WTC11 (cell line): Measurements from ENCODE around the gene MAGEA8. TPM values are rescaled to one million over a fixed set of nuclear protein-coding genes. Genes with fewer than 3 reads are reported as not detected.

ENCODE experiments used
- ATAC-seq: fragments of 200-7000 bp; cut with Tn5 transposase; 2 replicates; pipeline ENCODE4 v1.10.0; 2021; ENCODE audit warnings: mild to moderate bottlenecking, moderate library complexity
- CTCF ChIA-PET: fragments of 300-600 bp; sonication (Branson Sonifier 250); formaldehyde crosslinking; loops from one replicate; lab custom pipeline; 2021; ENCODE audit warnings: antibody characterized with exemption; lab: Charles Lee
- POLR2A ChIA-PET: fragments of 350-600 bp; sonication (Branson Sonifier 250); formaldehyde crosslinking; loops from one replicate; lab custom pipeline; 2021; ENCODE audit warnings: antibody characterized with exemption; lab: Charles Lee
- DNase-seq: peaks from one replicate; pipeline ENCODE4 v3.0.0; 2021; ENCODE audit warnings: low spot score
- H3K27ac Mint-ChIP-seq: 2 replicates; pipeline ENCODE4 v1.8.0; 2021; ENCODE audit warnings: mixed read lengths
- H3K27me3 Mint-ChIP-seq: 2 replicates; pipeline ENCODE4 v1.8.0; 2021; ENCODE audit warnings: low read depth, mild to moderate bottlenecking, moderate library complexity, mixed read lengths
- H3K36me3 Mint-ChIP-seq: 2 replicates; pipeline ENCODE4 v1.8.0; 2021; ENCODE audit warnings: mixed read lengths
- H3K4me1 Mint-ChIP-seq: 2 replicates; pipeline ENCODE4 v1.8.0; 2022; ENCODE audit warnings: mixed read lengths
- H3K4me3 Mint-ChIP-seq: 2 replicates; pipeline ENCODE4 v1.8.0; 2021; ENCODE audit warnings: mild to moderate bottlenecking, moderate library complexity, mixed read lengths
- H3K9me3 Mint-ChIP-seq: 2 replicates; pipeline ENCODE4 v1.8.0; 2021; ENCODE audit warnings: mixed read lengths
- ETV6 ChIP-seq: sonication (generic); formaldehyde crosslinking; IDR thresholded peaks from 2 replicates; pipeline ENCODE4 v1.8.1; 2022; ENCODE audit warnings: mild to moderate bottlenecking, missing genetic modification reagents
- FOXJ3 ChIP-seq: sonication (generic); formaldehyde crosslinking; IDR thresholded peaks from 2 replicates; pipeline ENCODE4 v1.9.0; 2021; ENCODE audit warnings: missing genetic modification reagents, mild to moderate bottlenecking, borderline replicate concordance
- HMGA2 ChIP-seq: fragments of 250-450 bp; sonication (Bioruptor Pico); IDR thresholded peaks from 2 replicates; pipeline ENCODE4 v1.4.0; 2021; ENCODE audit warnings: mild to moderate bottlenecking, moderate library complexity
- IRF2 ChIP-seq: sonication (generic); formaldehyde crosslinking; IDR thresholded peaks from 2 replicates; pipeline ENCODE4 v1.8.0; 2022; ENCODE audit warnings: low read depth, missing genetic modification reagents, borderline replicate concordance
- MYBL2 ChIP-seq: sonication (generic); formaldehyde crosslinking; IDR thresholded peaks from 2 replicates; pipeline ENCODE4 v1.8.1; 2023; ENCODE audit warnings: mild to moderate bottlenecking, moderate library complexity, missing genetic modification reagents
- NFE2L1 ChIP-seq: sonication (generic); formaldehyde crosslinking; IDR thresholded peaks from 2 replicates; pipeline ENCODE4 v1.8.1; 2023; ENCODE audit warnings: missing genetic modification reagents
- NFYB ChIP-seq: sonication (generic); formaldehyde crosslinking; conservative IDR thresholded peaks from 2 replicates; pipeline ENCODE4 v1.8.0; 2022; ENCODE audit warnings: low read depth, missing genetic modification reagents
- NR1H2 ChIP-seq: sonication (generic); formaldehyde crosslinking; IDR thresholded peaks from 2 replicates; pipeline ENCODE4 v1.9.0; 2021; ENCODE audit warnings: mild to moderate bottlenecking, moderate library complexity, missing genetic modification reagents
- PRRX2 ChIP-seq: fragments of 250-450 bp; sonication (Bioruptor Pico); IDR thresholded peaks from 2 replicates; pipeline ENCODE4 v1.8.0; 2021; ENCODE audit warnings: mild to moderate bottlenecking
- RORB ChIP-seq: fragments of 250-450 bp; sonication (Bioruptor Pico); IDR thresholded peaks from 2 replicates; pipeline ENCODE4 v1.9.0; 2021; ENCODE audit warnings: mild to moderate bottlenecking
- ZBTB21 ChIP-seq: sonication (generic); formaldehyde crosslinking; IDR thresholded peaks from 2 replicates; pipeline ENCODE4 v1.8.1; 2023; ENCODE audit warnings: mild to moderate bottlenecking, missing genetic modification reagents, borderline replicate concordance
- ZNF138 ChIP-seq: sonication (generic); formaldehyde crosslinking; conservative IDR thresholded peaks from 2 replicates; pipeline ENCODE4 v1.8.1; 2022; ENCODE audit warnings: mild to moderate bottlenecking, moderate library complexity, missing genetic modification reagents
- ZNF317 ChIP-seq: sonication (generic); formaldehyde crosslinking; IDR thresholded peaks from 2 replicates; pipeline ENCODE4 v1.8.1; 2023; ENCODE audit warnings: low read depth, mild to moderate bottlenecking, moderate library complexity, missing genetic modification reagents, borderline replicate concordance
- ZNF423 ChIP-seq: fragments of 250-450 bp; sonication (Bioruptor Pico); IDR thresholded peaks from 2 replicates; pipeline ENCODE4 v2.1.2; 2022; ENCODE audit warnings: mild to moderate bottlenecking, moderate library complexity
- ZNF671 ChIP-seq: fragments of 250-450 bp; sonication (Bioruptor Pico); IDR thresholded peaks from 2 replicates; pipeline ENCODE4 v1.8.0; 2021; ENCODE audit warnings: mild to moderate bottlenecking
- total RNA-seq: library from RNA; stranded (reverse); gene quantifications from 3 replicates; pipeline ENCODE4 v1.2.3, GENCODE V29; 2021
- TF ChIP-seq, protein P1 (sequence below): fragments of 250-450 bp; sonication (Bioruptor Pico); IDR thresholded peaks from 2 replicates; pipeline ENCODE4 v1.8.0; 2021; ENCODE audit warnings: mild to moderate bottlenecking
- TF ChIP-seq, protein P2 (sequence below): sonication (generic); formaldehyde crosslinking; IDR thresholded peaks from 2 replicates; pipeline ENCODE4 v1.8.1; 2023; ENCODE audit warnings: mild to moderate bottlenecking, missing genetic modification reagents, moderate library complexity
- TF ChIP-seq, protein P3 (sequence below): fragments of 250-450 bp; sonication (Bioruptor Pico); IDR thresholded peaks from 2 replicates; pipeline ENCODE4 v2.1.2; 2022; ENCODE audit warnings: mild to moderate bottlenecking, moderate library complexity
- TF ChIP-seq, protein P4 (sequence below): fragments of 200-600 bp; IDR thresholded peaks from 2 replicates; pipeline ENCODE4 v1.8.0; 2022; ENCODE audit warnings: antibody characterized with exemption
- TF ChIP-seq, protein P5 (sequence below): sonication (generic); formaldehyde crosslinking; IDR thresholded peaks from 2 replicates; pipeline ENCODE4 v1.8.1; 2023; ENCODE audit warnings: mild to moderate bottlenecking, missing genetic modification reagents
- TF ChIP-seq, protein P6 (sequence below): sonication (generic); formaldehyde crosslinking; IDR thresholded peaks from 2 replicates; pipeline ENCODE4 v1.8.1; 2023; ENCODE audit warnings: mild to moderate bottlenecking, missing genetic modification reagents
- TF ChIP-seq, protein P7 (sequence below): sonication (generic); formaldehyde crosslinking; IDR thresholded peaks from 2 replicates; pipeline ENCODE4 v1.8.1; 2022; ENCODE audit warnings: low read depth, missing genetic modification reagents, borderline replicate concordance

The MAGEA8 gene
- total RNA-seq, 1 experiment from 2014 or later, result not detected

DNA sequence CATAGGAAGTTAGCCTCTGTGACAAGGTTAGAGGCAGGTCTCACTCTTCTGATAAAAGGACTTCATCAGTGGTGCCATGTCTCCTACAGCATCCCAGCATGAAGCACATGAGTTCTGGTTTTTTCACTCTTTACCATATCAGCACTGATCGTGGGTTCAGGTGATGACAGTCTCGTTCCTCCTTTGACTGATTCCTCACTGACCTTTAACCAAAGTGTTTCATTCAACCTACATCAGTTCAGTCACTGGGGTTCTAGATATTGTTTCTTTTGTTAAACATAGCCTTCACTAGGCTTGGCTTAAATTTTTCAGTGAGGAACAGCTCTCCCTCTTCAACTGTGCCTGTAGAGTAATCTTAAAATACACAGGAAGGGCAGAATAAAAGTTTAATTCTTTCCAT lies 9.6 kb upstream of the MAGEA8 start (continued):
- TF ChIP-seq, protein P1, sequence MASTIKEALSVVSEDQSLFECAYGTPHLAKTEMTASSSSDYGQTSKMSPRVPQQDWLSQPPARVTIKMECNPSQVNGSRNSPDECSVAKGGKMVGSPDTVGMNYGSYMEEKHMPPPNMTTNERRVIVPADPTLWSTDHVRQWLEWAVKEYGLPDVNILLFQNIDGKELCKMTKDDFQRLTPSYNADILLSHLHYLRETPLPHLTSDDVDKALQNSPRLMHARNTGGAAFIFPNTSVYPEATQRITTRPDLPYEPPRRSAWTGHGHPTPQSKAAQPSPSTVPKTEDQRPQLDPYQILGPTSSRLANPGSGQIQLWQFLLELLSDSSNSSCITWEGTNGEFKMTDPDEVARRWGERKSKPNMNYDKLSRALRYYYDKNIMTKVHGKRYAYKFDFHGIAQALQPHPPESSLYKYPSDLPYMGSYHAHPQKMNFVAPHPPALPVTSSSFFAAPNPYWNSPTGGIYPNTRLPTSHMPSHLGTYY (CRISPR knock-in tag), result no peak
- TF ChIP-seq MYBL2 (CRISPR knock-in tag), result no peak
- no peak for TF ChIP-seq NR1H2 (CRISPR knock-in tag)

DNA sequence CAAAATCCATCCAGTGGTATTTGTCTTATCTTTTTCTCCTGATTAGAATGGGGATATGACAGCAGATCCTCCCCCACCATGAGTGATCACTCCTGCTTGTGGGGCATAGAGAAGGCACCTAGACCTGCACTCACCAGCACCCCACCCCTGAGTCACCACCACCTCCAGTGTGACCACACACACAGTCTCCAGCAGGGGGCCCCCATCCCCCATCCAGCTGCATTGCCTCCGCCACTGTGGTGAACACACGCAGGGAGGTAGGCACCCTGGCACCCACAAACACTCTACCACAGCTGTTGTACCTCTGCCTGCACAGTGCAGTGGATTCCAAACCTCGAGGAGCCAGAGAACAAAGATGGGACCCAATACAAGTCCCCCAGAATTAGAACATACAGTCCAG lies 9.0 kb upstream of the MAGEA8 start:
- POLR2A ChIA-PET, result no interaction called here
- ATAC-seq (peak; percentile 88), DNase-seq (peak; percentile 62)
- peaks cover 2% of the 10 kb centered on the region; the same call in 1 of the 2 replicates for H3K27me3 Mint-ChIP-seq
- TF ChIP-seq, protein P2, sequence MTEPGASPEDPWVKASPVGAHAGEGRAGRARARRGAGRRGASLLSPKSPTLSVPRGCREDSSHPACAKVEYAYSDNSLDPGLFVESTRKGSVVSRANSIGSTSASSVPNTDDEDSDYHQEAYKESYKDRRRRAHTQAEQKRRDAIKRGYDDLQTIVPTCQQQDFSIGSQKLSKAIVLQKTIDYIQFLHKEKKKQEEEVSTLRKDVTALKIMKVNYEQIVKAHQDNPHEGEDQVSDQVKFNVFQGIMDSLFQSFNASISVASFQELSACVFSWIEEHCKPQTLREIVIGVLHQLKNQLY (CRISPR knock-in tag), result no peak
- TF ChIP-seq, protein P3, sequence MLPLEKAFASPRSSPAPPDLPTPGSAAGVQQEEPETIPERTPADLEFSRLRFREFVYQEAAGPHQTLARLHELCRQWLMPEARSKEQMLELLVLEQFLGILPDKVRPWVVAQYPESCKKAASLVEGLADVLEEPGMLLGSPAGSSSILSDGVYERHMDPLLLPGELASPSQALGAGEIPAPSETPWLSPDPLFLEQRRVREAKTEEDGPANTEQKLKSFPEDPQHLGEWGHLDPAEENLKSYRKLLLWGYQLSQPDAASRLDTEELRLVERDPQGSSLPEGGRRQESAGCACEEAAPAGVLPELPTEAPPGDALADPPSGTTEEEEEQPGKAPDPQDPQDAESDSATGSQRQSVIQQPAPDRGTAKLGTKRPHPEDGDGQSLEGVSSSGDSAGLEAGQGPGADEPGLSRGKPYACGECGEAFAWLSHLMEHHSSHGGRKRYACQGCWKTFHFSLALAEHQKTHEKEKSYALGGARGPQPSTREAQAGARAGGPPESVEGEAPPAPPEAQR (CRISPR knock-in tag), result no peak
- TF ChIP-seq IRF2 (no peak), PRRX2 (no peak), ZNF423 (CRISPR knock-in tag) (0 out of 2 replicates have a peak, but pooled peaks have one; percentile 30), ZNF138 (CRISPR knock-in tag) (no peak), ETV6 (no peak)
- TF ChIP-seq, protein P4, sequence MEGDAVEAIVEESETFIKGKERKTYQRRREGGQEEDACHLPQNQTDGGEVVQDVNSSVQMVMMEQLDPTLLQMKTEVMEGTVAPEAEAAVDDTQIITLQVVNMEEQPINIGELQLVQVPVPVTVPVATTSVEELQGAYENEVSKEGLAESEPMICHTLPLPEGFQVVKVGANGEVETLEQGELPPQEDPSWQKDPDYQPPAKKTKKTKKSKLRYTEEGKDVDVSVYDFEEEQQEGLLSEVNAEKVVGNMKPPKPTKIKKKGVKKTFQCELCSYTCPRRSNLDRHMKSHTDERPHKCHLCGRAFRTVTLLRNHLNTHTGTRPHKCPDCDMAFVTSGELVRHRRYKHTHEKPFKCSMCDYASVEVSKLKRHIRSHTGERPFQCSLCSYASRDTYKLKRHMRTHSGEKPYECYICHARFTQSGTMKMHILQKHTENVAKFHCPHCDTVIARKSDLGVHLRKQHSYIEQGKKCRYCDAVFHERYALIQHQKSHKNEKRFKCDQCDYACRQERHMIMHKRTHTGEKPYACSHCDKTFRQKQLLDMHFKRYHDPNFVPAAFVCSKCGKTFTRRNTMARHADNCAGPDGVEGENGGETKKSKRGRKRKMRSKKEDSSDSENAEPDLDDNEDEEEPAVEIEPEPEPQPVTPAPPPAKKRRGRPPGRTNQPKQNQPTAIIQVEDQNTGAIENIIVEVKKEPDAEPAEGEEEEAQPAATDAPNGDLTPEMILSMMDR, result peak; percentile 56
- TF ChIP-seq, protein P5, sequence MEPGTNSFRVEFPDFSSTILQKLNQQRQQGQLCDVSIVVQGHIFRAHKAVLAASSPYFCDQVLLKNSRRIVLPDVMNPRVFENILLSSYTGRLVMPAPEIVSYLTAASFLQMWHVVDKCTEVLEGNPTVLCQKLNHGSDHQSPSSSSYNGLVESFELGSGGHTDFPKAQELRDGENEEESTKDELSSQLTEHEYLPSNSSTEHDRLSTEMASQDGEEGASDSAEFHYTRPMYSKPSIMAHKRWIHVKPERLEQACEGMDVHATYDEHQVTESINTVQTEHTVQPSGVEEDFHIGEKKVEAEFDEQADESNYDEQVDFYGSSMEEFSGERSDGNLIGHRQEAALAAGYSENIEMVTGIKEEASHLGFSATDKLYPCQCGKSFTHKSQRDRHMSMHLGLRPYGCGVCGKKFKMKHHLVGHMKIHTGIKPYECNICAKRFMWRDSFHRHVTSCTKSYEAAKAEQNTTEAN, result no peak
- TF ChIP-seq, protein P6, sequence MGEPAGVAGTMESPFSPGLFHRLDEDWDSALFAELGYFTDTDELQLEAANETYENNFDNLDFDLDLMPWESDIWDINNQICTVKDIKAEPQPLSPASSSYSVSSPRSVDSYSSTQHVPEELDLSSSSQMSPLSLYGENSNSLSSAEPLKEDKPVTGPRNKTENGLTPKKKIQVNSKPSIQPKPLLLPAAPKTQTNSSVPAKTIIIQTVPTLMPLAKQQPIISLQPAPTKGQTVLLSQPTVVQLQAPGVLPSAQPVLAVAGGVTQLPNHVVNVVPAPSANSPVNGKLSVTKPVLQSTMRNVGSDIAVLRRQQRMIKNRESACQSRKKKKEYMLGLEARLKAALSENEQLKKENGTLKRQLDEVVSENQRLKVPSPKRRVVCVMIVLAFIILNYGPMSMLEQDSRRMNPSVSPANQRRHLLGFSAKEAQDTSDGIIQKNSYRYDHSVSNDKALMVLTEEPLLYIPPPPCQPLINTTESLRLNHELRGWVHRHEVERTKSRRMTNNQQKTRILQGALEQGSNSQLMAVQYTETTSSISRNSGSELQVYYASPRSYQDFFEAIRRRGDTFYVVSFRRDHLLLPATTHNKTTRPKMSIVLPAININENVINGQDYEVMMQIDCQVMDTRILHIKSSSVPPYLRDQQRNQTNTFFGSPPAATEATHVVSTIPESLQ (CRISPR knock-in tag), result no peak
- TF ChIP-seq, all 79 proteins: peak for 2
- CTCF ChIA-PET, result interaction anchor here (1.0 to 1.5 kb wide), 4 partner anchors 16 to 67 kb away, joined by 3 to 10 read pairs (median 4); partner anchors contain the start of gene EOLA2
- no peak overlapping the region for H3K4me3 Mint-ChIP-seq
- H3K36me3 Mint-ChIP-seq, result no peaks in the 10 kb centered on the region
- peaks cover 9% of the 10 kb centered on the region for H3K4me1 Mint-ChIP-seq
- 0 out of 2 replicates have a peak, but pooled peaks cover 3% of the 10 kb centered on the region for H3K9me3 Mint-ChIP-seq
- no peak overlapping the region for H3K27ac Mint-ChIP-seq

DNA sequence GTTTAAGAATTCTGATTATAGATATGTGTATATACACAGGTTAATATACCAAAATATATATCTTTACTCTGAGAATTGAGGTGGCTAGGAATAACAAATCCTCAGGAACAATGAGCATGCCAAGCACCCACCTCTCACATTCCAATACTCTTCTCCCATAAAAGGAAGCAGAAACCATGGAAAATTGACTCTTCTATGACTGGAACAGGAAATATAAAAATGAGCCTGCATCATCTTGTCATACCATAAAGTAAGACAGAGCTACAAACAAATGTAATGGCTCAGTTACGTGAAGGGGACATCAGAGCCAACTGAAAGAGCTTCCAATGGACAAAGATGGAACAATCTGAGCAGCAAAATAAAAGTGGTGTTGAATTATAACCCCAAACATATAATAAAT lies 3.8 kb upstream of the MAGEA8 start:
- Mint-ChIP-seq H3K9me3 (no peaks in the 10 kb centered on the region), H3K4me3 (no peak overlapping the region), H3K36me3 (no peaks in the 10 kb centered on the region), H3K4me1 (peaks cover 1% of the 10 kb centered on the region; the same call in 1 of the 2 replicates), H3K27ac (no peak overlapping the region), H3K27me3 (peaks cover 2% of the 10 kb centered on the region; the same call in 1 of the 2 replicates)
- ChIA-PET CTCF (no interaction called here), POLR2A (no interaction called here)
- ATAC-seq, result no peak
- no peak for DNase-seq
- TF ChIP-seq HMGA2 (CRISPR knock-in tag), result no peak
- TF ChIP-seq, protein P7, sequence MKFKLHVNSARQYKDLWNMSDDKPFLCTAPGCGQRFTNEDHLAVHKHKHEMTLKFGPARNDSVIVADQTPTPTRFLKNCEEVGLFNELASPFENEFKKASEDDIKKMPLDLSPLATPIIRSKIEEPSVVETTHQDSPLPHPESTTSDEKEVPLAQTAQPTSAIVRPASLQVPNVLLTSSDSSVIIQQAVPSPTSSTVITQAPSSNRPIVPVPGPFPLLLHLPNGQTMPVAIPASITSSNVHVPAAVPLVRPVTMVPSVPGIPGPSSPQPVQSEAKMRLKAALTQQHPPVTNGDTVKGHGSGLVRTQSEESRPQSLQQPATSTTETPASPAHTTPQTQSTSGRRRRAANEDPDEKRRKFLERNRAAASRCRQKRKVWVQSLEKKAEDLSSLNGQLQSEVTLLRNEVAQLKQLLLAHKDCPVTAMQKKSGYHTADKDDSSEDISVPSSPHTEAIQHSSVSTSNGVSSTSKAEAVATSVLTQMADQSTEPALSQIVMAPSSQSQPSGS (CRISPR knock-in tag), result no peak
- no peak for TF ChIP-seq RORB (CRISPR knock-in tag)
- TF ChIP-seq NFE2L1 (CRISPR knock-in tag), result no peak
- TF ChIP-seq FOXJ3, result no peak
- no peak for TF ChIP-seq ZNF671 (CRISPR knock-in tag)
- TF ChIP-seq, protein P6 (CRISPR knock-in tag), result no peak
- TF ChIP-seq ZNF317, result no peak
- no peak for TF ChIP-seq NFYB
- TF ChIP-seq PRRX2, result no peak
- TF ChIP-seq ZBTB21 (CRISPR knock-in tag), result no peak
